ENCODE measurements around the gene UBE2I.

Gene UBE2I

GRCh38 chr16:1300664-1301476 is 8.6 kb upstream of the UBE2I start:
- DNase-seq (ENCODE audit: low read depth): peak; percentile 54
- no peak overlapping the region for H3K4me3 ChIP-seq (replicated peaks; ENCODE audit: low read depth, low read length)
- TF ChIP-seq CTCF (IDR thresholded peaks at IDR 0.05; ENCODE audit: low read length, missing control alignments): peak; percentile 76

GRCh38 chr16:1301562-1301961 is 7.9 kb upstream of the UBE2I start:
- no peak overlapping the region for H3K4me3 ChIP-seq (replicated peaks; ENCODE audit: low read depth, low read length)
- DNase-seq (ENCODE audit: low read depth): no peak
- no peak for TF ChIP-seq CTCF (IDR thresholded peaks at IDR 0.05; ENCODE audit: low read length, missing control alignments)

GRCh38 chr16:1305823-1306222 is 3.6 kb upstream of the UBE2I start:
- no peak for TF ChIP-seq CTCF (IDR thresholded peaks at IDR 0.05; ENCODE audit: low read length, missing control alignments)
- no peak overlapping the region for H3K4me3 ChIP-seq (replicated peaks; ENCODE audit: low read depth, low read length)
- DNase-seq (ENCODE audit: low read depth): no peak

GRCh38 chr16:1306334-1306733 is 3.1 kb upstream of the UBE2I start:
- no peak overlapping the region for H3K4me3 ChIP-seq (replicated peaks; ENCODE audit: low read depth, low read length)
- DNase-seq (ENCODE audit: low read depth): no peak
- no peak for TF ChIP-seq CTCF (IDR thresholded peaks at IDR 0.05; ENCODE audit: low read length, missing control alignments)

- TF ChIP-seq CTCF (IDR thresholded peaks at IDR 0.05; ENCODE audit: low read length, missing control alignments): no peak
- peak overlapping the region; percentile 65 for H3K4me3 ChIP-seq (replicated peaks; ENCODE audit: low read depth, low read length)
- DNase-seq (ENCODE audit: low read depth): peak; percentile 57
Measured at GRCh38 chr16:1308036-1308976, 1.1 kb upstream of the UBE2I start.

GRCh38 chr16:1309888-1310831 is 724 bp downstream of the UBE2I start:
- H3K4me3 ChIP-seq (replicated peaks; ENCODE audit: low read depth, low read length): peak overlapping the region; percentile 85
- no peak for TF ChIP-seq CTCF (IDR thresholded peaks at IDR 0.05; ENCODE audit: low read length, missing control alignments)
- peak; percentile 48 for DNase-seq (ENCODE audit: low read depth)
